GM18873 (cell line): ENCODE results near the gene SEZ6L.

Experiments
- ATAC-seq: cut with Tn5 transposase; IDR thresholded peaks from one replicate; pipeline ENCODE4 v1.9.1; 2021; ENCODE audit warnings: mild to moderate bottlenecking, moderate library complexity, moderate number of reproducible peaks; ENCODE audit not compliant: unreplicated experiment, low FRiP score

The SEZ6L gene

GRCh38 chr22:26169315-26170111 is at the start of gene SEZ6L:
TSS of gene SEZ6L (plus strand) at chr22:26169462. CDS start at chr22:26169670, 208 bp downstream.
- no peak for ATAC-seq

- ATAC-seq: no peak
Measured at GRCh38 chr22:26122920-26123468, 46.3 kb upstream of the SEZ6L start.

- no peak for ATAC-seq
Measured at GRCh38 chr22:26124991-26125725, 44.1 kb upstream of the SEZ6L start.

GRCh38 chr22:26127126-26127525 is 42.1 kb upstream of the SEZ6L start:
- ATAC-seq: no peak

- no peak for ATAC-seq
Measured at GRCh38 chr22:26127556-26127955, 41.7 kb upstream of the SEZ6L start.

GRCh38 chr22:26131589-26132154 is 37.6 kb upstream of the SEZ6L start:
- no peak for ATAC-seq

GRCh38 chr22:26134654-26135330 is 34.5 kb upstream of the SEZ6L start:
- no peak for ATAC-seq

- ATAC-seq: no peak
Measured at GRCh38 chr22:26135806-26136205, 33.5 kb upstream of the SEZ6L start.

GRCh38 chr22:26139310-26139709 is 30.0 kb upstream of the SEZ6L start:
- ATAC-seq: no peak

GRCh38 chr22:26141831-26142230 is 27.4 kb upstream of the SEZ6L start:
- ATAC-seq: no peak

GRCh38 chr22:26143806-26144325 is 25.4 kb upstream of the SEZ6L start:
- ATAC-seq: no peak

GRCh38 chr22:26159886-26160285 is 9.4 kb upstream of the SEZ6L start:
- no peak for ATAC-seq

- ATAC-seq: no peak
Measured at GRCh38 chr22:26161746-26162145, 7.5 kb upstream of the SEZ6L start.

GRCh38 chr22:26162926-26163325 is 6.3 kb upstream of the SEZ6L start:
- no peak for ATAC-seq

GRCh38 chr22:26164174-26164573 is 5.1 kb upstream of the SEZ6L start:
- no peak for ATAC-seq

- no peak for ATAC-seq
Measured at GRCh38 chr22:26168330-26168851, 871 bp upstream of the SEZ6L start.

- ATAC-seq: no peak
Measured at GRCh38 chr22:26168939-26169314, 335 bp upstream of the SEZ6L start.

GRCh38 chr22:26170112-26170492 is 840 bp downstream of the SEZ6L start:
- no peak for ATAC-seq

- ATAC-seq: no peak
Measured at GRCh38 chr22:26170795-26171580, 1.7 kb downstream of the SEZ6L start.
